Lower leg skin (tissue), 3 donors: Measurements from ENCODE around the gene GRB7.

Source experiments
- POLR2A ChIP-seq, 2 donors: fragments of 450-650 bp; IDR thresholded peaks; one replicate each; pipeline ENCODE4 v1.6.1; 2016 to 2017; ENCODE audit warnings: antibody characterized with exemption in 2 of 2, mild to moderate bottlenecking in 1 of 2, moderate library complexity in 1 of 2
- TF ChIP-seq, protein P1 (sequence below), 3 donors: fragments of 450-650 bp; IDR thresholded peaks; one replicate each; pipeline ENCODE4 v1.5.1; 2016; ENCODE audit warnings: antibody characterized with exemption in 3 of 3, mild to moderate bottlenecking in 3 of 3, moderate library complexity in 2 of 3

GRCh38 chr17:39688945-39689344, 48.8 kb upstream of the GRB7 start:
- TF ChIP-seq, protein P1, sequence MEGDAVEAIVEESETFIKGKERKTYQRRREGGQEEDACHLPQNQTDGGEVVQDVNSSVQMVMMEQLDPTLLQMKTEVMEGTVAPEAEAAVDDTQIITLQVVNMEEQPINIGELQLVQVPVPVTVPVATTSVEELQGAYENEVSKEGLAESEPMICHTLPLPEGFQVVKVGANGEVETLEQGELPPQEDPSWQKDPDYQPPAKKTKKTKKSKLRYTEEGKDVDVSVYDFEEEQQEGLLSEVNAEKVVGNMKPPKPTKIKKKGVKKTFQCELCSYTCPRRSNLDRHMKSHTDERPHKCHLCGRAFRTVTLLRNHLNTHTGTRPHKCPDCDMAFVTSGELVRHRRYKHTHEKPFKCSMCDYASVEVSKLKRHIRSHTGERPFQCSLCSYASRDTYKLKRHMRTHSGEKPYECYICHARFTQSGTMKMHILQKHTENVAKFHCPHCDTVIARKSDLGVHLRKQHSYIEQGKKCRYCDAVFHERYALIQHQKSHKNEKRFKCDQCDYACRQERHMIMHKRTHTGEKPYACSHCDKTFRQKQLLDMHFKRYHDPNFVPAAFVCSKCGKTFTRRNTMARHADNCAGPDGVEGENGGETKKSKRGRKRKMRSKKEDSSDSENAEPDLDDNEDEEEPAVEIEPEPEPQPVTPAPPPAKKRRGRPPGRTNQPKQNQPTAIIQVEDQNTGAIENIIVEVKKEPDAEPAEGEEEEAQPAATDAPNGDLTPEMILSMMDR (IDR thresholded peaks at IDR 0.05), result no peak
- TF ChIP-seq POLR2A (IDR thresholded peaks at IDR 0.05), result no peak
